Keratinocyte (primary cell): Measurements from ENCODE around the gene SPSB4.

Source experiments
- CTCF ChIP-seq, 3 experiments: IDR thresholded peaks in 1 of 3; conservative IDR thresholded peaks in 1 of 3; optimal IDR thresholded peaks in 1 of 3; 2 replicates in 2 of 3; 3 replicates in 1 of 3; pipeline versions ENCODE3 to v1.5.1; 2011; ENCODE audit warnings: low read length in 3 of 3, mild to moderate bottlenecking in 3 of 3, moderate library complexity in 2 of 3, control low read depth in 1 of 3, inconsistent platforms in 1 of 3; ENCODE audit not compliant: insufficient read depth in 2 of 3; ENCODE audit errors: extremely low read depth in 1 of 3
- EZH2 ChIP-seq: IDR thresholded peaks from one replicate; pipeline ENCODE4 v1.6.1; 2012; ENCODE audit warnings: inconsistent platforms, mild to moderate bottlenecking, low read length, moderate library complexity

- no peak for TF ChIP-seq EZH2
- TF ChIP-seq CTCF (optimal IDR thresholded peaks at IDR 0.05 in 1 of 3, IDR thresholded peaks at IDR 0.05 in 1 of 3, conservative IDR thresholded peaks at IDR 0.05 in 1 of 3; ENCODE audit: extremely low read depth in 1 of 3, insufficient read depth in 2 of 3, low read length in 3 of 3), result no peak
Measured at GRCh38 chr3:141153679-141153966, 102.5 kb downstream of the SPSB4 start.
